GM08714 (cell line): ENCODE results near the gene ADAM19.
"Not testable (repeated sequence)": the region's sequence is repeated elsewhere in the genome, so short reads cannot be mapped to it uniquely, and the experiment has no call there.

ENCODE experiments used
- H3K4me3 ChIP-seq: fragments of 200-500 bp; sonication (Bioruptor generic); 2 replicates; pipeline ENCODE4 v1.5.1; 2014; ENCODE audit warnings: mild to moderate bottlenecking, low read length, inconsistent platforms
- ZNF274 ChIP-seq: IDR thresholded peaks from 2 replicates; pipeline ENCODE4 v1.6.1; 2012; ENCODE audit warnings: mild to moderate bottlenecking, low read depth, low read length

The ADAM19 gene

DNA sequence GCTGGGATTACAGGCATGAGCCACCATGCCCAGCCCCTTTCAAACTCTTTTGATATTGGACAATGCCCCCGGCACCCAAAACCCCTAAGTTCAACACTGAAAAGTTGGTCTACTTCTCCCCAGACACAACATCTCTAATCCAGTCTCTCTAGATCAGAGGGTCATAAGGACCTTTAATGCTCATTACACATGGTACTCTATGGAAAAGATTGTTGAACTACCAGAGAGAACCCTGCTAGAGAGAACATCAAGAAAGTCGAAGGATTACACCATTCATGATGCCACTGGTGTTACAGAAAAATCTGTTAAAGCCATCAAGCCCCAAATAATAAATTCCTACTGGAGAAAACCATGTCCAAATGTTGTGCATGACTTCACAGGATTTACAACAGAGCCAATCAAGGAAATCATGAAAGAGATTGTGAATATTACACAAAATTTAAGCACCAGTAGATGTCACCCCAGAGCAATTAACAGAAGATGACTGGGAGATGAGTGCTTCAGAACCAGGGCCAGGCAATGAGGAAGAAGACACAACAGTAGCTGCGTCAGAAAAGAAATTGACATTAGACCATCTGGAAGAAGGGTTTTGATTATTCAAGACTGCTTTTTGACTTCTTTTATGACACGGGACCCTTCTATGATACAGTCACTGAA lies 143.9 kb downstream of the ADAM19 start:
- H3K4me3 ChIP-seq, result no peak overlapping the region
- no peak for TF ChIP-seq ZNF274

DNA sequence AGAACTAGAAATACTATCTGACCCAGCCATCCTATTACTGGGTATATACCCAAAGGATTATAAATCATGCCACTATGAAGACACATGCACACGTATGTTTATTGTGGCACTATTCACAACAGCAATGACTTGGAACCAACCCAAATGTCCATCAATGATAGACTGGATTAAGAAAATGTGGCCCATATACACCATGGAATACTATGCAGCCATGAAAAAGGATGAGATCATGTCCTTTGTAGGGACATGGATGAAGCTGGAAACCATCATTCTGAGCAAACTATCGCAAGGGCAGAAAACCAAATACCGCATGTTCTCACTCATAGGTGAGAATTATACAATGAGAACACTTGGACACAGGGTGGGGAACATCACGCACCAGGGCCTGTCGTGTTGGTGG lies 145.7 kb downstream of the ADAM19 start:
- not testable (repeated sequence) for H3K4me3 ChIP-seq
